NCI-H2171 (cell line): Measurements from ENCODE around the gene PXDN.
A peak's percentile ranks its signal among the peaks of the same experiment; 100 is the strongest.
"Not testable (repeated sequence)": the region's sequence is repeated elsewhere in the genome, so short reads cannot be mapped to it uniquely, and the experiment has no call there.

Experiments
- DNase-seq: peaks from one replicate; lab custom pipeline; 2025; lab: John Stamatoyannopoulos, UW

Gene PXDN

GRCh38 chr2:1774929-1775328 lies 30.6 kb upstream of the PXDN start:
- DNase-seq, result no peak

- DNase-seq, result no peak
Measured at GRCh38 chr2:1773883-1774282, 29.6 kb upstream of the PXDN start.

GRCh38 chr2:1772471-1773267 lies 28.4 kb upstream of the PXDN start:
- DNase-seq, result no peak

- DNase-seq, result no peak
Measured at GRCh38 chr2:1771626-1772280, 27.4 kb upstream of the PXDN start.

- DNase-seq, result no peak
Measured at GRCh38 chr2:1770566-1771380, 26.5 kb upstream of the PXDN start.

- peak; percentile 57 for DNase-seq
Measured at GRCh38 chr2:1769703-1770422, 25.5 kb upstream of the PXDN start.

- DNase-seq, result no peak
Measured at GRCh38 chr2:1767939-1768691, 23.8 kb upstream of the PXDN start.

- no peak for DNase-seq
Measured at GRCh38 chr2:1766851-1767811, 22.8 kb upstream of the PXDN start.

- no peak for DNase-seq
Measured at GRCh38 chr2:1766425-1766824, 22.1 kb upstream of the PXDN start.

- DNase-seq, result not testable (repeated sequence)
Measured at GRCh38 chr2:1765201-1765600, 20.9 kb upstream of the PXDN start.

- no peak for DNase-seq
Measured at GRCh38 chr2:1759611-1759930, 15.3 kb upstream of the PXDN start.

GRCh38 chr2:1758774-1759610 lies 14.7 kb upstream of the PXDN start:
- no peak for DNase-seq

- no peak for DNase-seq
Measured at GRCh38 chr2:1758171-1758570, 13.9 kb upstream of the PXDN start.

- DNase-seq, result no peak
Measured at GRCh38 chr2:1757567-1757966, 13.3 kb upstream of the PXDN start.

GRCh38 chr2:1757146-1757545 lies 12.8 kb upstream of the PXDN start:
- not testable (repeated sequence) for DNase-seq

GRCh38 chr2:1756456-1756855 lies 12.1 kb upstream of the PXDN start:
- no peak for DNase-seq

GRCh38 chr2:1755436-1756191 lies 11.3 kb upstream of the PXDN start:
- no peak for DNase-seq

- DNase-seq, result no peak
Measured at GRCh38 chr2:1754461-1755170, 10.3 kb upstream of the PXDN start.
